IMR-90 (cell line): Measurements from ENCODE around the gene KRTAP5-6. TPM values are rescaled to one million over a fixed set of nuclear protein-coding genes. Genes with fewer than 3 reads are reported as not detected.

Source experiments
- ATAC-seq: fragments of 200-7000 bp; cut with Tn5 transposase; 2 replicates; pipeline ENCODE4 v1.9.1; 2020; ENCODE audit warnings: low read depth, mild to moderate bottlenecking, moderate library complexity
- BruUV-seq: library from RNA; stranded (reverse); fragments of 400-500 nt; replicated peaks from 2 replicates; lab custom pipeline; 2021; lab: Mats Ljungman, UMichigan
- CTCF ChIA-PET: fragments of 300-600 bp; formaldehyde crosslinking; extraction: SDS; loops from one replicate; lab custom pipeline; 2021; ENCODE audit warnings: antibody characterized with exemption; lab: Yijun Ruan, JAX
- POLR2A ChIA-PET: fragments of 300-600 bp; sonication (Branson Sonifier 250); formaldehyde crosslinking; loops from one replicate; lab custom pipeline; 2022; ENCODE audit warnings: antibody characterized with exemption; ENCODE audit not compliant: unreplicated experiment; lab: Charles Lee
- DNase-seq: peaks from one replicate; pipeline ENCODE4 v3.0.0; 2013
- H2AFZ ChIP-seq: replicated peaks from 2 replicates; pipeline ENCODE3; 2013; ENCODE audit warnings: low read length, mild to moderate bottlenecking; ENCODE audit not compliant: poor library complexity
- H2AK5ac ChIP-seq: 2 replicates; pipeline ENCODE4 v1.6.1; 2013; ENCODE audit warnings: low read depth, low read length, inconsistent platforms
- H2AK9ac ChIP-seq: replicated peaks from 2 replicates; pipeline ENCODE3; 2013; ENCODE audit warnings: mild to moderate bottlenecking, low read depth, low read length, moderate library complexity; ENCODE audit not compliant: poor library complexity
- H2BK120ac ChIP-seq: 2 replicates; pipeline ENCODE4 v1.6.1; 2013; ENCODE audit warnings: low read depth, low read length, inconsistent platforms
- H2BK15ac ChIP-seq: 3 replicates; pipeline ENCODE4 v1.6.1; 2013; ENCODE audit warnings: low read depth, low read length, inconsistent platforms
- H2BK20ac ChIP-seq: 2 replicates; pipeline ENCODE4 v1.6.1; 2013; ENCODE audit warnings: low read depth, mild to moderate bottlenecking, inconsistent platforms, low read length, moderate library complexity
- H2BK5ac ChIP-seq: 2 replicates; pipeline ENCODE4 v1.6.1; 2013; ENCODE audit warnings: mild to moderate bottlenecking, low read depth, low read length, inconsistent platforms; ENCODE audit not compliant: poor library complexity, severe bottlenecking
- H3K14ac ChIP-seq: replicated peaks from 2 replicates; pipeline ENCODE4 v1.6.1; 2013; ENCODE audit warnings: low read depth, low read length, inconsistent platforms
- H3K18ac ChIP-seq: 2 replicates; pipeline ENCODE4 v1.6.1; 2013; ENCODE audit warnings: low read depth, low read length, control low read depth
- H3K23ac ChIP-seq: 2 replicates; pipeline ENCODE4 v1.6.1; 2013; ENCODE audit warnings: low read depth, low read length, inconsistent platforms
- H3K27ac ChIP-seq: 2 replicates; pipeline ENCODE4 v1.5.1; 2013; ENCODE audit warnings: mild to moderate bottlenecking, control low read depth, low read length; ENCODE audit not compliant: insufficient read depth
- H3K27me3 ChIP-seq: 2 replicates; pipeline ENCODE4 v1.6.1; 2013; ENCODE audit warnings: low read length; ENCODE audit not compliant: control insufficient read depth, insufficient read depth
- H3K36me3 ChIP-seq: 2 replicates; pipeline ENCODE4 v1.6.1; 2013; ENCODE audit warnings: low read length, mixed read lengths; ENCODE audit not compliant: control insufficient read depth, insufficient read depth
- H3K4ac ChIP-seq: 2 replicates; pipeline ENCODE4 v1.6.1; 2013; ENCODE audit warnings: low read depth, low read length, inconsistent platforms
- H3K4me1 ChIP-seq: 2 replicates; pipeline ENCODE4 v1.6.1; 2013; ENCODE audit warnings: low read length, mixed read lengths; ENCODE audit not compliant: control insufficient read depth, insufficient read depth
- H3K4me2 ChIP-seq: 2 replicates; pipeline ENCODE4 v1.6.1; 2013; ENCODE audit warnings: low read depth, mild to moderate bottlenecking, control low read depth, low read length, moderate library complexity
- H3K4me3 ChIP-seq: 2 replicates; pipeline ENCODE4 v1.5.1; 2013; ENCODE audit warnings: low read depth, mild to moderate bottlenecking, control low read depth, low read length, moderate library complexity; ENCODE audit not compliant: insufficient read depth
- H3K56ac ChIP-seq: 2 replicates; pipeline ENCODE4 v1.6.1; 2013; ENCODE audit warnings: low read length, inconsistent platforms; ENCODE audit not compliant: insufficient read depth; ENCODE audit errors: extremely low read depth
- H3K79me1 ChIP-seq, 2 experiments: 2 replicates each; pipeline ENCODE4 v1.6.1; 2013; ENCODE audit warnings: low read length in 2 of 2, inconsistent platforms in 1 of 2, low read depth in 1 of 2
- H3K9ac ChIP-seq: 2 replicates; pipeline ENCODE4 v1.6.1; 2013; ENCODE audit warnings: low read depth, low read length, control low read depth
- H3K9me1 ChIP-seq: 2 replicates; pipeline ENCODE4 v1.6.1; 2013; ENCODE audit warnings: low read length, inconsistent platforms; ENCODE audit not compliant: insufficient read depth
- H3K9me3 ChIP-seq: 2 replicates; pipeline ENCODE4 v1.6.1; 2013; ENCODE audit warnings: low read length; ENCODE audit not compliant: control insufficient read depth, insufficient read depth
- H4K20me1 ChIP-seq: 2 replicates; pipeline ENCODE4 v1.6.1; 2013; ENCODE audit warnings: low read length, inconsistent platforms; ENCODE audit not compliant: insufficient read depth
- H4K5ac ChIP-seq: 2 replicates; pipeline ENCODE4 v1.6.1; 2013; ENCODE audit warnings: mild to moderate bottlenecking, low read depth, low read length, control low read depth
- H4K8ac ChIP-seq, 2 experiments: 2 replicates each; pipeline ENCODE4 v1.6.1; 2013; ENCODE audit warnings: low read depth in 2 of 2, low read length in 2 of 2, control low read depth in 1 of 2, inconsistent platforms in 1 of 2
- H4K91ac ChIP-seq: 2 replicates; pipeline ENCODE4 v1.6.1; 2013; ENCODE audit warnings: low read depth, low read length, inconsistent platforms; ENCODE audit not compliant: insufficient read depth
- BHLHE40 ChIP-seq: fragments of 150-350 bp; IDR thresholded peaks from 2 replicates; pipeline ENCODE4 v1.6.1; 2016; ENCODE audit warnings: mild to moderate bottlenecking, low read depth, low read length
- CHD1 ChIP-seq: IDR thresholded peaks from 2 replicates; pipeline ENCODE4 v1.6.1; 2012; ENCODE audit warnings: low read depth, low read length, improper control_type of control experiment
- MAFK ChIP-seq: IDR thresholded peaks from 2 replicates; pipeline ENCODE4 v1.6.1; 2012; ENCODE audit warnings: low read depth, low read length, improper control_type of control experiment
- MAZ ChIP-seq: IDR thresholded peaks from 2 replicates; pipeline ENCODE4 v1.6.1; 2012; ENCODE audit warnings: low read depth, mild to moderate bottlenecking, low read length, improper control_type of control experiment, moderate library complexity, borderline replicate concordance
- NFE2L2 ChIP-seq: fragments of 150-350 bp; IDR thresholded peaks from 2 replicates; pipeline ENCODE4 v1.6.1; 2016; ENCODE audit warnings: low read depth, mild to moderate bottlenecking, low read length
- POLR2A ChIP-seq: IDR thresholded peaks from 2 replicates; pipeline ENCODE4 v1.6.1; 2012; ENCODE audit warnings: mild to moderate bottlenecking, low read depth, low read length
- RAD21 ChIP-seq: IDR thresholded peaks from 2 replicates; pipeline ENCODE4 v1.6.1; 2012; ENCODE audit warnings: low read length, improper control_type of control experiment
- RCOR1 ChIP-seq: IDR thresholded peaks from 2 replicates; pipeline ENCODE4 v1.6.1; 2012; ENCODE audit warnings: mild to moderate bottlenecking, low read length, improper control_type of control experiment; ENCODE audit not compliant: insufficient replicate concordance
- SMC3 ChIP-seq: fragments of 150-350 bp; IDR thresholded peaks from 2 replicates; pipeline ENCODE4 v1.6.1; 2016; ENCODE audit warnings: low read depth, mild to moderate bottlenecking, antibody characterized with exemption, low read length, moderate library complexity
- WGBS, 2 experiments: methylation state at CpG; one replicate each; pipeline versions ENCODE4 v1.1.5 to v1.1.7; 2013; ENCODE audit warnings: missing lambda C conversion rate in 2 of 2; ENCODE audit not compliant: insufficient read length in 1 of 2; ENCODE audit errors: extremely low coverage in 2 of 2; 5-methylcytosine and 5-hydroxymethylcytosine counted together
- dilution Hi-C: fragments of 300-500 bp; cut with HindIII; formaldehyde crosslinking; loops from one replicate; pipeline ENCODE4 v1.14.3; 2018; ENCODE audit warnings: low sequenced_read_pairs; ENCODE audit not compliant: unreplicated experiment
- in situ Hi-C: fragments of 300-500 bp; cut with MboI; formaldehyde crosslinking; loops from 3 replicates; pipeline ENCODE4 v1.14.3; 2019; ENCODE audit warnings: low sequenced_read_pairs, inconsistent platforms, mixed read lengths
- intact Hi-C: fragments of 100-400 bp; cut with micrococcal nuclease; formaldehyde crosslinking; loops from 2 replicates; pipeline ENCODE4 v1.10.0; 2022
- polyA plus RNA-seq, 3 experiments: library from polyadenylated mRNA; depleted of rRNA; stranded (reverse); fragments of >200 nt; gene quantifications; 2 replicates each; pipeline ENCODE4 v1.2.3, GENCODE V29; 2012; ENCODE audit warnings: low replicate concordance in 1 of 3
- total RNA-seq: library from RNA; depleted of rRNA; stranded (reverse); fragments of >200 nt; gene quantifications from 2 replicates; pipeline ENCODE4 v1.2.3, GENCODE V29; 2012
- TF ChIP-seq, protein P1 (sequence below): conservative IDR thresholded peaks from 2 replicates; pipeline ENCODE4 v1.5.1; 2012; ENCODE audit warnings: mild to moderate bottlenecking, low read depth, low read length, improper control_type of control experiment
- TF ChIP-seq, protein P2 (sequence below): fragments of 150-350 bp; IDR thresholded peaks from 2 replicates; pipeline ENCODE4 v1.6.1; 2016; ENCODE audit warnings: low read depth, mild to moderate bottlenecking, low read length, moderate library complexity, borderline replicate concordance

The KRTAP5-6 gene
- total and polyA plus RNA-seq, 2 of the 4 experiments (the other 2 are of a cell fraction): not detected

DNA sequence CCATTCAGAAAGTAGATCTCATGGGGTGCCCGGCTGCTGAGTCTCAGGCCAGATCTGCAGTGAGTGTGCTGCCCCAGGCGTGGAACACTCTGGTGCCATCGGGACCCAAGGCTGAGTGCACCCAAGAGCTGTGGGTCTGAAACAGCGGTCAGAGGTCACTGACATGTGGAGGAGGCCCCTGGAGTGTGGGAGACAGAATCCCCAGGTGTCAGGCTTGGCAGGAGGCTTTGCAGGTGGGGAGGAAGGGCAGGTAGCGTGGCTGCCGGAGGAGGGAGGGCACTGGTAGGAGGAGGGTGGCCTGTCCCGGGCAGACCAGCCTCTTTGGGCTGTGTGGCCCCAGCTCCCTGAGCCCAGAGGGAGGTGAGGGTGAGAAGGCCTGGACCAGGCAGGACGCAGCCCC is 31.7 kb upstream of the KRTAP5-6 start:
- Histone ChIP-seq H3K4me3 (no peak overlapping the region), H4K91ac (no peak overlapping the region), H3K4me2 (no peak overlapping the region), H3K9me3 (no peaks in the 10 kb centered on the region), H4K8ac (no peak overlapping the region), H2BK120ac (no peak overlapping the region), H2AK5ac (no peak overlapping the region), H3K23ac (no peak overlapping the region), H2AK9ac (no peak overlapping the region), H3K79me1 (no peaks in the 10 kb centered on the region), H3K27ac (no peak overlapping the region), H3K56ac (no peak overlapping the region), H3K36me3 (no peaks in the 10 kb centered on the region), H2AFZ (no peak overlapping the region), H2BK5ac (no peak overlapping the region), H3K4ac (no peak overlapping the region), H3K18ac (no peak overlapping the region), H3K4me1 (no peaks in the 10 kb centered on the region), H3K9me1 (no peaks in the 10 kb centered on the region), H3K9ac (no peak overlapping the region), H3K27me3 (peaks cover 28% of the 10 kb centered on the region), H3K14ac (no peak overlapping the region), H2BK20ac (no peak overlapping the region), H4K20me1 (no peaks in the 10 kb centered on the region), H2BK15ac (no peak overlapping the region), H4K5ac (no peak overlapping the region)
- ChIA-PET CTCF (no interaction called here), POLR2A (no interaction called here)
- no peak for TF ChIP-seq CHD1
- no peak for TF ChIP-seq RCOR1
- no peak for TF ChIP-seq RAD21
- no peak for TF ChIP-seq SMC3
- TF ChIP-seq, protein P1, sequence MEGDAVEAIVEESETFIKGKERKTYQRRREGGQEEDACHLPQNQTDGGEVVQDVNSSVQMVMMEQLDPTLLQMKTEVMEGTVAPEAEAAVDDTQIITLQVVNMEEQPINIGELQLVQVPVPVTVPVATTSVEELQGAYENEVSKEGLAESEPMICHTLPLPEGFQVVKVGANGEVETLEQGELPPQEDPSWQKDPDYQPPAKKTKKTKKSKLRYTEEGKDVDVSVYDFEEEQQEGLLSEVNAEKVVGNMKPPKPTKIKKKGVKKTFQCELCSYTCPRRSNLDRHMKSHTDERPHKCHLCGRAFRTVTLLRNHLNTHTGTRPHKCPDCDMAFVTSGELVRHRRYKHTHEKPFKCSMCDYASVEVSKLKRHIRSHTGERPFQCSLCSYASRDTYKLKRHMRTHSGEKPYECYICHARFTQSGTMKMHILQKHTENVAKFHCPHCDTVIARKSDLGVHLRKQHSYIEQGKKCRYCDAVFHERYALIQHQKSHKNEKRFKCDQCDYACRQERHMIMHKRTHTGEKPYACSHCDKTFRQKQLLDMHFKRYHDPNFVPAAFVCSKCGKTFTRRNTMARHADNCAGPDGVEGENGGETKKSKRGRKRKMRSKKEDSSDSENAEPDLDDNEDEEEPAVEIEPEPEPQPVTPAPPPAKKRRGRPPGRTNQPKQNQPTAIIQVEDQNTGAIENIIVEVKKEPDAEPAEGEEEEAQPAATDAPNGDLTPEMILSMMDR: no peak
- TF ChIP-seq NFE2L2: no peak
- TF ChIP-seq BHLHE40: no peak
- no peak for TF ChIP-seq MAZ
- TF ChIP-seq, protein P2, sequence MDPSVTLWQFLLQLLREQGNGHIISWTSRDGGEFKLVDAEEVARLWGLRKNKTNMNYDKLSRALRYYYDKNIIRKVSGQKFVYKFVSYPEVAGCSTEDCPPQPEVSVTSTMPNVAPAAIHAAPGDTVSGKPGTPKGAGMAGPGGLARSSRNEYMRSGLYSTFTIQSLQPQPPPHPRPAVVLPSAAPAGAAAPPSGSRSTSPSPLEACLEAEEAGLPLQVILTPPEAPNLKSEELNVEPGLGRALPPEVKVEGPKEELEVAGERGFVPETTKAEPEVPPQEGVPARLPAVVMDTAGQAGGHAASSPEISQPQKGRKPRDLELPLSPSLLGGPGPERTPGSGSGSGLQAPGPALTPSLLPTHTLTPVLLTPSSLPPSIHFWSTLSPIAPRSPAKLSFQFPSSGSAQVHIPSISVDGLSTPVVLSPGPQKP: no peak
- TF ChIP-seq MAFK: no peak
- TF ChIP-seq POLR2A: no peak
- in situ Hi-C loops (no loop called here), intact Hi-C loops (no loop called here), dilution Hi-C loops (no loop called here)
- DNase-seq (no peak), ATAC-seq (no peak)
- no TSS peak for BruUV-seq
- 53% methylated on average over 3 of the region's 8 CpGs; no CpG with 5 or more reads in 1 of the 2 experiments for WGBS, 2 experiments
